PC-3 (cell line): ENCODE measurements around the gene PAQR5. TPM values are rescaled to one million over a fixed set of nuclear protein-coding genes. Genes with fewer than 3 reads are reported as not detected.

Experiments
- ATAC-seq: fragments of 200-7000 bp; cut with Tn5 transposase; 2 replicates; pipeline ENCODE4 v1.9.1; 2020; ENCODE audit warnings: mild to moderate bottlenecking, moderate library complexity
- BruUV-seq: library from RNA; stranded (reverse); fragments of 400-500 nt; replicated peaks from 2 replicates; lab custom pipeline; 2021; lab: Mats Ljungman, UMichigan
- CTCF ChIA-PET: fragments of 300-600 bp; sonication (Branson Sonifier 250); formaldehyde crosslinking; loops from one replicate; lab custom pipeline; 2022; ENCODE audit warnings: antibody characterized with exemption; lab: Charles Lee
- POLR2A ChIA-PET: fragments of 300-600 bp; sonication (Branson Sonifier 250); formaldehyde crosslinking; loops from one replicate; lab custom pipeline; 2022; ENCODE audit warnings: antibody characterized with exemption; ENCODE audit not compliant: unreplicated experiment; lab: Charles Lee
- DNase-seq: peaks from one replicate; pipeline ENCODE4 v3.0.0-alpha.2; 2015
- H2AFZ ChIP-seq: fragments of 300-600 bp; sonication (generic); 2 replicates; pipeline ENCODE4 v1.6.0; 2016; ENCODE audit warnings: antibody characterized with exemption, low read length
- H3F3A ChIP-seq: fragments of 300-600 bp; sonication (generic); one replicate; pipeline ENCODE4 v1.6.0; 2017; ENCODE audit warnings: antibody characterized with exemption, low read length, control low read depth, mild to moderate bottlenecking; ENCODE audit not compliant: unreplicated experiment
- H3K27ac ChIP-seq: fragments of 300-600 bp; sonication (generic); 2 replicates; pipeline ENCODE4 v1.5.1; 2016; ENCODE audit warnings: mild to moderate bottlenecking, low read length
- H3K27me3 ChIP-seq: fragments of 300-600 bp; sonication (generic); 2 replicates; pipeline ENCODE4 v1.6.1; 2016; ENCODE audit warnings: low read length, mixed read lengths
- H3K36me3 ChIP-seq: fragments of 300-600 bp; sonication (generic); 2 replicates; pipeline ENCODE4 v1.6.1; 2016; ENCODE audit warnings: low read depth, mixed run types, low read length, mixed read lengths
- H3K4me1 ChIP-seq: fragments of 300-600 bp; sonication (generic); 2 replicates; pipeline ENCODE4 v1.5.1; 2016; ENCODE audit warnings: low read length; ENCODE audit not compliant: insufficient read depth
- H3K4me2 ChIP-seq: fragments of 300-600 bp; sonication (generic); 2 replicates; pipeline ENCODE4 v1.6.0; 2016; ENCODE audit warnings: low read length
- H3K4me3 ChIP-seq: fragments of 300-600 bp; sonication (generic); 2 replicates; pipeline ENCODE4 v1.5.1; 2016; ENCODE audit warnings: mild to moderate bottlenecking, low read length, mixed read lengths
- H3K79me2 ChIP-seq: fragments of 300-600 bp; sonication (generic); 2 replicates; pipeline ENCODE4 v1.6.1; 2017; ENCODE audit warnings: low read length, mixed read lengths
- H3K9ac ChIP-seq: fragments of 300-600 bp; sonication (generic); 2 replicates; pipeline ENCODE4 v1.6.0; 2016; ENCODE audit warnings: mild to moderate bottlenecking, low read length
- H3K9me2 ChIP-seq: fragments of 300-600 bp; sonication (generic); replicated peaks from 2 replicates; pipeline ENCODE4 v1.6.1; 2016; ENCODE audit warnings: mixed run types, low read length, mixed read lengths
- H3K9me3 ChIP-seq: fragments of 300-600 bp; sonication (generic); 2 replicates; pipeline ENCODE4 v1.6.1; 2016; ENCODE audit warnings: low read length, mixed read lengths
- H4K20me1 ChIP-seq: fragments of 300-600 bp; sonication (generic); 2 replicates; pipeline ENCODE4 v1.6.1; 2016; ENCODE audit warnings: low read length, mixed read lengths
- CTCF ChIP-seq: fragments of 300-600 bp; sonication (generic); conservative IDR thresholded peaks from 2 replicates; pipeline ENCODE4 v1.5.1; 2017; ENCODE audit warnings: antibody characterized with exemption, low read depth, mild to moderate bottlenecking, low read length
- EZH2 ChIP-seq: fragments of 300-600 bp; sonication (generic); IDR thresholded peaks from one replicate; pipeline ENCODE4 v1.6.1; 2017; ENCODE audit warnings: antibody characterized with exemption, mild to moderate bottlenecking, low read length; ENCODE audit not compliant: unreplicated experiment
- EZH2phosphoT487 ChIP-seq: fragments of 300-600 bp; sonication (generic); IDR thresholded peaks from 2 replicates; pipeline ENCODE4 v1.6.1; 2018; ENCODE audit warnings: mild to moderate bottlenecking, antibody characterized with exemption, low read length, borderline replicate concordance
- intact Hi-C: fragments of 100-400 bp; cut with micrococcal nuclease; formaldehyde crosslinking; loops from 2 replicates; pipeline ENCODE4 v1.9.0; 2023
- total RNA-seq: library from RNA; depleted of rRNA; stranded (reverse); fragments of >200 nt; gene quantifications from 2 replicates; pipeline ENCODE4 v1.2.3, GENCODE V29; 2014

Gene PAQR5
- total RNA-seq, 1 experiment from 2014 or later: 12.2 TPM

- ChIA-PET POLR2A (no interaction called here), CTCF (no interaction called here)
- BruUV-seq: no TSS peak
- H3K9me3 ChIP-seq: no peaks in the 10 kb centered on the region
- no peak overlapping the region for H3K4me3 ChIP-seq
- H3K4me2 ChIP-seq: no peak overlapping the region
- peaks cover 30% of the 10 kb centered on the region for H3K4me1 ChIP-seq
- TF ChIP-seq EZH2phosphoT487: no peak
- no peak for TF ChIP-seq EZH2
- no peak for TF ChIP-seq CTCF
- H3K27me3 ChIP-seq: no peaks in the 10 kb centered on the region
- DNase-seq: no peak
- H2AFZ ChIP-seq: no peak overlapping the region
- no peaks in the 10 kb centered on the region for H3K9me2 ChIP-seq
- H3K36me3 ChIP-seq: no peaks in the 10 kb centered on the region
- H4K20me1 ChIP-seq: no peaks in the 10 kb centered on the region
- ATAC-seq: no peak
- H3K9ac ChIP-seq: no peak overlapping the region
- H3K27ac ChIP-seq: no peak overlapping the region
- no peaks in the 10 kb centered on the region for H3K79me2 ChIP-seq
- intact Hi-C loops: no loop called here
- no peaks in the 10 kb centered on the region for H3F3A ChIP-seq
Measured at GRCh38 chr15:69384626-69385598, 86.2 kb downstream of the PAQR5 start.

GRCh38 chr15:69385831-69386230 is 87.1 kb downstream of the PAQR5 start:
- intact Hi-C loops: no loop called here
- no peak overlapping the region for H3K9ac ChIP-seq
- H2AFZ ChIP-seq: no peak overlapping the region
- H3F3A ChIP-seq: no peaks in the 10 kb centered on the region
- ChIA-PET POLR2A (no interaction called here), CTCF (no interaction called here)
- H3K9me2 ChIP-seq: no peaks in the 10 kb centered on the region
- TF ChIP-seq EZH2 (no peak), EZH2phosphoT487 (no peak), CTCF (no peak)
- no peaks in the 10 kb centered on the region for H3K27me3 ChIP-seq
- H3K4me2 ChIP-seq: no peak overlapping the region
- H3K9me3 ChIP-seq: no peaks in the 10 kb centered on the region
- H3K79me2 ChIP-seq: no peaks in the 10 kb centered on the region
- no peak overlapping the region for H3K4me3 ChIP-seq
- DNase-seq: no peak
- no peaks in the 10 kb centered on the region for H4K20me1 ChIP-seq
- peaks cover 38% of the 10 kb centered on the region for H3K4me1 ChIP-seq
- no peaks in the 10 kb centered on the region for H3K36me3 ChIP-seq
- no peak for ATAC-seq
- H3K27ac ChIP-seq: no peak overlapping the region
- BruUV-seq: no TSS peak

- intact Hi-C loops: no loop called here
Measured at GRCh38 chr15:69386284-69386683, 87.6 kb downstream of the PAQR5 start.

More at GRCh38 chr15:69386284-69386683, 87.6 kb downstream of the PAQR5 start:
- Histone ChIP-seq H3K9me3 (no peaks in the 10 kb centered on the region), H3K4me2 (no peak overlapping the region), H3K4me3 (no peak overlapping the region), H3K9me2 (no peaks in the 10 kb centered on the region), H2AFZ (no peak overlapping the region), H3F3A (peaks cover 2% of the 10 kb centered on the region), H4K20me1 (no peaks in the 10 kb centered on the region), H3K79me2 (no peaks in the 10 kb centered on the region), H3K4me1 (peaks cover 42% of the 10 kb centered on the region), H3K27ac (no peak overlapping the region), H3K9ac (no peak overlapping the region), H3K27me3 (no peaks in the 10 kb centered on the region), H3K36me3 (no peaks in the 10 kb centered on the region)
- no peak for ATAC-seq
- no peak for DNase-seq
- POLR2A ChIA-PET: no interaction called here
- CTCF ChIA-PET: no interaction called here
- BruUV-seq: no TSS peak
- TF ChIP-seq EZH2: no peak
- TF ChIP-seq CTCF: no peak
- TF ChIP-seq EZH2phosphoT487: no peak
